ENCODE data around the gene ARL6IP4. TPM values are rescaled to one million over a fixed set of nuclear protein-coding genes. Genes with fewer than 3 reads are reported as not detected.

Gene ARL6IP4
- total and polyA plus RNA-seq, 10 of the 15 experiments (the other 5 are each of a cell fraction or from before 2014, with no cell fraction given), result 2.5 to 320 (median 188) TPM

- TF ChIP-seq ATF7 (IDR thresholded peaks at IDR 0.05; ENCODE audit: low read depth), result peak; percentile 93
- TF ChIP-seq FOXK2 (IDR thresholded peaks at IDR 0.05), result no peak
- peak; percentile 39 for TF ChIP-seq MYC (IDR thresholded peaks at IDR 0.05; ENCODE audit: insufficient read depth, insufficient read length, insufficient replicate concordance, low read length, severe bottlenecking)
- TF ChIP-seq FOXM1 (IDR thresholded peaks at IDR 0.05; ENCODE audit: low read depth, low read length), result no peak
- TF ChIP-seq ELK1 (IDR thresholded peaks at IDR 0.05; ENCODE audit: low read depth, low read length), result 0 out of 2 replicates have a peak, but pooled peaks have one; percentile 72
- TF ChIP-seq SUZ12 (IDR thresholded peaks at IDR 0.05; ENCODE audit: unreplicated experiment), result no peak
- peak; percentile 62; the same call in 1 of the 2 replicates for TF ChIP-seq MYB (IDR thresholded peaks at IDR 0.05; ENCODE audit: borderline replicate concordance, low read depth, low read length)
- no peak for TF ChIP-seq CHD4 (IDR thresholded peaks at IDR 0.05)
- TF ChIP-seq CBFB (IDR thresholded peaks at IDR 0.05; ENCODE audit: low read depth), result no peak; the same call in 1 of the 2 replicates
- TF ChIP-seq TCF7 (IDR thresholded peaks at IDR 0.05; ENCODE audit: borderline replicate concordance), result no peak; the same call in 1 of the 2 replicates
- no peak for TF ChIP-seq TBL1XR1 (IDR thresholded peaks at IDR 0.05; ENCODE audit: low read depth, low read length)
- TF ChIP-seq CHD2 (IDR thresholded peaks at IDR 0.05; ENCODE audit: borderline replicate concordance, low read depth, low read length), result 0 out of 2 replicates have a peak, but pooled peaks have one; percentile 29
- TF ChIP-seq ASH2L (IDR thresholded peaks at IDR 0.05; ENCODE audit: borderline replicate concordance, low read depth), result no peak
- no peak for TF ChIP-seq ATF3 (IDR thresholded peaks at IDR 0.05; ENCODE audit: borderline replicate concordance, extremely low read depth, low read depth, low read length)
- TF ChIP-seq CEBPB (IDR thresholded peaks at IDR 0.05; ENCODE audit: borderline replicate concordance in 1 of 2, low read depth in 2 of 2, low read length in 2 of 2), result no peak
- TF ChIP-seq HSF1 (IDR thresholded peaks at IDR 0.05; ENCODE audit: low read depth, low read length), result no peak
- no peak for TF ChIP-seq CTCF (IDR thresholded peaks at IDR 0.05 in 2 of 3, conservative IDR thresholded peaks at IDR 0.05 in 1 of 3; ENCODE audit: control insufficient read depth in 2 of 3, extremely low read depth in 1 of 3, insufficient read depth in 1 of 3, low read depth in 3 of 3, low read length in 3 of 3)
- TF ChIP-seq, protein P1, sequence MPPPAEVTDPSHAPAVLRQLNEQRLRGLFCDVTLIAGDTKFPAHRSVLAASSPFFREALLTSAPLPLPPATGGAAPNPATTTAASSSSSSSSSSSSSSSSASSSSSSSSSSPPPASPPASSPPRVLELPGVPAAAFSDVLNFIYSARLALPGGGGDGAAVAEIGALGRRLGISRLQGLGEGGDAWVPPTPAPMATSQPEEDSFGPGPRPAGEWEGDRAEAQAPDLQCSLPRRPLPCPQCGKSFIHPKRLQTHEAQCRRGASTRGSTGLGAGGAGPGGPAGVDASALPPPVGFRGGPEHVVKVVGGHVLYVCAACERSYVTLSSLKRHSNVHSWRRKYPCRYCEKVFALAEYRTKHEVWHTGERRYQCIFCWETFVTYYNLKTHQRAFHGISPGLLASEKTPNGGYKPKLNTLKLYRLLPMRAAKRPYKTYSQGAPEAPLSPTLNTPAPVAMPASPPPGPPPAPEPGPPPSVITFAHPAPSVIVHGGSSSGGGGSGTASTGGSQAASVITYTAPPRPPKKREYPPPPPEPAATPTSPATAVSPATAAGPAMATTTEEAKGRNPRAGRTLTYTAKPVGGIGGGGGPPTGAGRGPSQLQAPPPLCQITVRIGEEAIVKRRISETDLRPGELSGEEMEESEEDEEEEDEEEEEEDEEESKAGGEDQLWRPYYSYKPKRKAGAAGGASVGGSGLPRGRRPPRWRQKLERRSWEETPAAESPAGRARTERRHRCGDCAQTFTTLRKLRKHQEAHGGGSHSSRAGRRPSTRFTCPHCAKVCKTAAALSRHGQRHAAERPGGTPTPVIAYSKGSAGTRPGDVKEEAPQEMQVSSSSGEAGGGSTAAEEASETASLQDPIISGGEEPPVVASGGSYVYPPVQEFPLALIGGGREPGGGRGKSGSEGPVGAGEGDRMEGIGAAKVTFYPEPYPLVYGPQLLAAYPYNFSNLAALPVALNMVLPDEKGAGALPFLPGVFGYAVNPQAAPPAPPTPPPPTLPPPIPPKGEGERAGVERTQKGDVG (CRISPR knock-in tag; IDR thresholded peaks at IDR 0.05), result no peak
Measured at GRCh38 chr12:122974274-122974891, 6.1 kb upstream of the ARL6IP4 start (continued).

All from GM12878 (cell line).